ENCODE data around the gene POLG. TPM values are rescaled to one million over a fixed set of nuclear protein-coding genes. Genes with fewer than 3 reads are reported as not detected.

Gene POLG
- total and polyA plus RNA-seq, 7 experiments from 2014 or later: 24.0 to 136 (median 128) TPM

GRCh38 chr15:89321521-89322410 lies 12.9 kb downstream of the POLG start:
- H3K27ac Mint-ChIP-seq: peak overlapping the region in 3 of 9 donors; percentile 5 to 42 (median 8)
- peaks cover 66 to 99% (median 84%) of the 10 kb centered on the region in 3 experiments for H3K36me3 ChIP-seq (ENCODE audit: control insufficient read depth in 2 of 3, insufficient read depth in 3 of 3, low read length in 3 of 3)
- H3K27ac ChIP-seq (ENCODE audit: low read depth, low read length): no peak overlapping the region
- ChIA-PET POLR2A (interaction anchor here (1.1 kb wide), 1 partner anchor 13 kb away, joined by 3 read pairs; the partner anchor contains the start of gene POLG), CTCF (no interaction called here)
- peaks cover 4 to 19% (median 10%) of the 10 kb centered on the region in 7 donors for H3K4me1 Mint-ChIP-seq
- no peak overlapping the region for H3K4me3 Mint-ChIP-seq
- H3K4me3 ChIP-seq (ENCODE audit: low read length): no peak overlapping the region
- no peaks in the 10 kb centered on the region for H3K27me3 Mint-ChIP-seq
- H3K9me3 ChIP-seq (ENCODE audit: control insufficient read depth in 2 of 3, low read length in 3 of 3): no peaks in the 10 kb centered on the region
- intact Hi-C loops (cut with micrococcal nuclease): no loop called here
- H3K36me3 Mint-ChIP-seq: peaks cover 9 to 57% (median 36%) of the 10 kb centered on the region in 5 donors
- H3K27me3 ChIP-seq (ENCODE audit: control insufficient read depth in 2 of 2, insufficient read depth in 2 of 2, low read length in 2 of 2): no peaks in the 10 kb centered on the region
- ATAC-seq (no peak), DNase-seq (no peak)
- no peaks in the 10 kb centered on the region for H3K4me1 ChIP-seq (ENCODE audit: control insufficient read depth in 2 of 2, insufficient read depth in 2 of 2, low read length in 2 of 2)
- no peaks in the 10 kb centered on the region for H3K9me3 Mint-ChIP-seq

DNA sequence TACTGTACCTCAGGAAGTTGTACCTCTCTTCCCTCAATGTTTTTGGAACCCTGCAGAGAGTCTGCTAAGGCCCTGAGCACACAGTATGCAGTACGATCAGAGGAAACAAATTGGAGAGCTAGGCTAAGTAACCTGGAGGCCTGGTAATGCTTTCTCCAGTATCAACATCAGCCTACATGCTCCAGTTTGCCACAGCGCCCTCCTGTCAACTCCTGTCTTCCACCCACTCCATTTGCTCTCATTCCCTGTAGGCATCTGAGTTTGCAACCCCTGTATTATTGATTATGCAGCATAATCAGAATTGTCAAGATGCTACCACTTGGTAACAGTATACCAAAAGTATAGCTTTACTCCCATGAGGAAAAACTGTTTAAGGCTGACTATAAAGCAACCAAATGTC lies 14.4 kb downstream of the POLG start:
- ATAC-seq: no peak
- Mint-ChIP-seq H3K4me3 (no peak overlapping the region), H3K36me3 (peaks cover 16 to 61% (median 44%) of the 10 kb centered on the region in 5 donors), H3K9me3 (no peaks in the 10 kb centered on the region), H3K27ac (peak overlapping the region in 4 of 9 donors; percentile 25 to 78 (median 72)), H3K4me1 (peaks cover 3 to 24% (median 10%) of the 10 kb centered on the region in 7 donors), H3K27me3 (no peaks in the 10 kb centered on the region)
- POLR2A ChIA-PET: no interaction called here
- H3K4me1 ChIP-seq (ENCODE audit: control insufficient read depth in 2 of 2, insufficient read depth in 2 of 2, low read length in 2 of 2): no peaks in the 10 kb centered on the region
- no peak overlapping the region for H3K27ac ChIP-seq (ENCODE audit: low read depth, low read length)
- no peak overlapping the region for H3K4me3 ChIP-seq (ENCODE audit: low read length)
- intact Hi-C loops (cut with micrococcal nuclease): no loop called here
- H3K9me3 ChIP-seq (ENCODE audit: control insufficient read depth in 2 of 3, low read length in 3 of 3): no peaks in the 10 kb centered on the region
- CTCF ChIA-PET: no interaction called here
- H3K36me3 ChIP-seq (ENCODE audit: control insufficient read depth in 2 of 3, insufficient read depth in 3 of 3, low read length in 3 of 3): peaks cover 54 to 98% (median 76%) of the 10 kb centered on the region in 3 experiments
- no peak for DNase-seq
- no peaks in the 10 kb centered on the region for H3K27me3 ChIP-seq (ENCODE audit: control insufficient read depth in 2 of 2, insufficient read depth in 2 of 2, low read length in 2 of 2)

DNA sequence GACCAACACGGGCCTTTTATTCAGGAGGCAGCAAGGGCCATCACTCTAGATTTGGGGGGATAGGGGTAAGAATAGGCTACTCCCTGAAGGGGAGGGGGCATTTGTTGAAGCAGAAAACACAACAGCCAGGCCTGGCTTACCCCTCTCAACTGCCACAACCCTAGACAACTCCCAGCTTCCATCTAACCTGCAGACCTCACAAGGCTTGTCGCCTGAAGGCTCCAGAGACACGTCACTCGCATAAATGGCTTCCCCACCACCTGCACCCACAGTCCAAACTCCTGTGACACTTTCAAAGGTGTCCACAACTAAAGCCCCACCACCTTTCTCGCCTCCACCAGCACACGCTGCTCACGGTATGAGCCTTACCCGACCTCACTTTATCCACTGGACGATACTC lies 14.9 kb downstream of the POLG start:
- no peak overlapping the region for H3K27ac ChIP-seq (ENCODE audit: low read depth, low read length)
- Mint-ChIP-seq H3K4me3 (no peak overlapping the region), H3K27ac (peak overlapping the region in 7 of 9 donors; percentile 0 to 75 (median 67)), H3K27me3 (no peaks in the 10 kb centered on the region), H3K9me3 (no peaks in the 10 kb centered on the region), H3K4me1 (peaks cover 3 to 24% (median 6%) of the 10 kb centered on the region in 7 donors), H3K36me3 (peaks cover 16 to 59% (median 39%) of the 10 kb centered on the region in 5 donors)
- H3K9me3 ChIP-seq (ENCODE audit: control insufficient read depth in 2 of 3, low read length in 3 of 3): no peaks in the 10 kb centered on the region
- ChIA-PET CTCF (no interaction called here), POLR2A (no interaction called here)
- DNase-seq (no peak), ATAC-seq (no peak)
- peaks cover 50 to 98% (median 74%) of the 10 kb centered on the region in 3 experiments for H3K36me3 ChIP-seq (ENCODE audit: control insufficient read depth in 2 of 3, insufficient read depth in 3 of 3, low read length in 3 of 3)
- no peaks in the 10 kb centered on the region for H3K27me3 ChIP-seq (ENCODE audit: control insufficient read depth in 2 of 2, insufficient read depth in 2 of 2, low read length in 2 of 2)
- H3K4me3 ChIP-seq (ENCODE audit: low read length): no peak overlapping the region
- H3K4me1 ChIP-seq (ENCODE audit: control insufficient read depth in 2 of 2, insufficient read depth in 2 of 2, low read length in 2 of 2): no peaks in the 10 kb centered on the region
- intact Hi-C loops (cut with micrococcal nuclease): no loop called here

- ATAC-seq: no peak
- no peak overlapping the region for H3K27ac ChIP-seq (ENCODE audit: low read depth, low read length)
- Mint-ChIP-seq H3K36me3 (peaks cover 16 to 54% (median 30%) of the 10 kb centered on the region in 5 donors), H3K4me1 (peaks cover 4 to 27% (median 6%) of the 10 kb centered on the region in 7 donors), H3K27ac (peak overlapping the region in 5 of 9 donors; percentile 10 to 54 (median 46)), H3K4me3 (no peak overlapping the region), H3K27me3 (no peaks in the 10 kb centered on the region), H3K9me3 (no peaks in the 10 kb centered on the region)
- H3K27me3 ChIP-seq (ENCODE audit: control insufficient read depth in 2 of 2, insufficient read depth in 2 of 2, low read length in 2 of 2): no peaks in the 10 kb centered on the region
- CTCF ChIA-PET: interaction anchor here (0.5 to 0.9 kb wide), 3 partner anchors 16 to 1629 kb away, joined by 3 to 4 read pairs (median 4); no protein-coding TSS in a partner anchor
- no peaks in the 10 kb centered on the region for H3K9me3 ChIP-seq (ENCODE audit: control insufficient read depth in 2 of 3, low read length in 3 of 3)
- peaks cover 30 to 78% (median 49%) of the 10 kb centered on the region in 3 experiments for H3K36me3 ChIP-seq (ENCODE audit: control insufficient read depth in 2 of 3, insufficient read depth in 3 of 3, low read length in 3 of 3)
- no peaks in the 10 kb centered on the region for H3K4me1 ChIP-seq (ENCODE audit: control insufficient read depth in 2 of 2, insufficient read depth in 2 of 2, low read length in 2 of 2)
- no peak overlapping the region for H3K4me3 ChIP-seq (ENCODE audit: low read length)
- POLR2A ChIA-PET: interaction anchor here (1.0 kb wide), 1 partner anchor 13 kb away, joined by 3 read pairs; no protein-coding TSS in a partner anchor
- intact Hi-C loops (cut with micrococcal nuclease): no loop called here
- DNase-seq: no peak
Observed at GRCh38 chr15:89317186-89317720, 17.4 kb downstream of the POLG start.

GRCh38 chr15:89316504-89316903 lies 18.1 kb downstream of the POLG start:
- H3K4me1 ChIP-seq (ENCODE audit: control insufficient read depth in 2 of 2, insufficient read depth in 2 of 2, low read length in 2 of 2): no peaks in the 10 kb centered on the region
- Mint-ChIP-seq H3K27me3 (no peaks in the 10 kb centered on the region), H3K4me3 (no peak overlapping the region), H3K27ac (peak overlapping the region in 3 of 9 donors; percentile 6 to 76 (median 52)), H3K4me1 (peaks cover 4 to 27% (median 8%) of the 10 kb centered on the region in 7 donors), H3K36me3 (peaks cover 16 to 48% (median 30%) of the 10 kb centered on the region in 5 donors), H3K9me3 (no peaks in the 10 kb centered on the region)
- no peaks in the 10 kb centered on the region for H3K9me3 ChIP-seq (ENCODE audit: control insufficient read depth in 2 of 3, low read length in 3 of 3)
- POLR2A ChIA-PET: no interaction called here
- peaks cover 25 to 71% (median 42%) of the 10 kb centered on the region in 3 experiments for H3K36me3 ChIP-seq (ENCODE audit: control insufficient read depth in 2 of 3, insufficient read depth in 3 of 3, low read length in 3 of 3)
- DNase-seq: no peak
- CTCF ChIA-PET: interaction anchor here (0.5 to 0.9 kb wide), 3 partner anchors 11 to 1630 kb away, joined by 3 to 4 read pairs (median 4); no protein-coding TSS in a partner anchor
- no peaks in the 10 kb centered on the region for H3K27me3 ChIP-seq (ENCODE audit: control insufficient read depth in 2 of 2, insufficient read depth in 2 of 2, low read length in 2 of 2)
- no peak overlapping the region for H3K27ac ChIP-seq (ENCODE audit: low read depth, low read length)
- ATAC-seq: no peak
- H3K4me3 ChIP-seq (ENCODE audit: low read length): no peak overlapping the region
- intact Hi-C loops (cut with micrococcal nuclease): no loop called here

- H3K27ac Mint-ChIP-seq: peak overlapping the region; percentile 6 to 76 (median 48)
- no peak overlapping the region for H3K4me3 ChIP-seq (ENCODE audit: low read length)
- peaks cover 15 to 60% (median 32%) of the 10 kb centered on the region in 3 experiments for H3K36me3 ChIP-seq (ENCODE audit: control insufficient read depth in 2 of 3, insufficient read depth in 3 of 3, low read length in 3 of 3)
- H3K27ac ChIP-seq (ENCODE audit: low read depth, low read length): no peak overlapping the region
- peaks cover 15 to 43% (median 29%) of the 10 kb centered on the region in 5 donors for H3K36me3 Mint-ChIP-seq
- H3K4me3 Mint-ChIP-seq: no peak overlapping the region
- intact Hi-C loops (cut with micrococcal nuclease): no loop called here
- no peak for ATAC-seq
- H3K9me3 Mint-ChIP-seq: no peaks in the 10 kb centered on the region
- H3K27me3 ChIP-seq (ENCODE audit: control insufficient read depth in 2 of 2, insufficient read depth in 2 of 2, low read length in 2 of 2): no peaks in the 10 kb centered on the region
- H3K9me3 ChIP-seq (ENCODE audit: control insufficient read depth in 2 of 3, low read length in 3 of 3): no peaks in the 10 kb centered on the region
- H3K4me1 Mint-ChIP-seq: peaks cover 3 to 27% (median 10%) of the 10 kb centered on the region in 7 donors
- ChIA-PET POLR2A (no interaction called here), CTCF (no interaction called here)
- no peak for DNase-seq
- H3K4me1 ChIP-seq (ENCODE audit: control insufficient read depth in 2 of 2, insufficient read depth in 2 of 2, low read length in 2 of 2): no peaks in the 10 kb centered on the region
- no peaks in the 10 kb centered on the region for H3K27me3 Mint-ChIP-seq
Observed at GRCh38 chr15:89315375-89315929, 19.2 kb downstream of the POLG start.
